ENCODE data around the gene RHBDL1.

Gene RHBDL1

GRCh38 chr16:706189-707061 is 31.0 kb downstream of the RHBDL1 start:
- TF ChIP-seq SIN3A (IDR thresholded peaks at IDR 0.05; ENCODE audit: borderline replicate concordance, insufficient read depth, low read length) (no peak), POLR2AphosphoS5 (IDR thresholded peaks at IDR 0.05; ENCODE audit: low read depth, low read length) (no peak), FOXP2 (optimal IDR thresholded peaks at IDR 0.05; ENCODE audit: borderline replicate concordance, extremely low read depth, extremely low read length, insufficient read depth) (no peak)

GRCh38 chr16:707062-707538 is 31.6 kb downstream of the RHBDL1 start:
- no peak for TF ChIP-seq FOXP2 (optimal IDR thresholded peaks at IDR 0.05; ENCODE audit: borderline replicate concordance, extremely low read depth, extremely low read length, insufficient read depth)
- no peak for TF ChIP-seq POLR2AphosphoS5 (IDR thresholded peaks at IDR 0.05; ENCODE audit: low read depth, low read length)
- TF ChIP-seq, protein P1, sequence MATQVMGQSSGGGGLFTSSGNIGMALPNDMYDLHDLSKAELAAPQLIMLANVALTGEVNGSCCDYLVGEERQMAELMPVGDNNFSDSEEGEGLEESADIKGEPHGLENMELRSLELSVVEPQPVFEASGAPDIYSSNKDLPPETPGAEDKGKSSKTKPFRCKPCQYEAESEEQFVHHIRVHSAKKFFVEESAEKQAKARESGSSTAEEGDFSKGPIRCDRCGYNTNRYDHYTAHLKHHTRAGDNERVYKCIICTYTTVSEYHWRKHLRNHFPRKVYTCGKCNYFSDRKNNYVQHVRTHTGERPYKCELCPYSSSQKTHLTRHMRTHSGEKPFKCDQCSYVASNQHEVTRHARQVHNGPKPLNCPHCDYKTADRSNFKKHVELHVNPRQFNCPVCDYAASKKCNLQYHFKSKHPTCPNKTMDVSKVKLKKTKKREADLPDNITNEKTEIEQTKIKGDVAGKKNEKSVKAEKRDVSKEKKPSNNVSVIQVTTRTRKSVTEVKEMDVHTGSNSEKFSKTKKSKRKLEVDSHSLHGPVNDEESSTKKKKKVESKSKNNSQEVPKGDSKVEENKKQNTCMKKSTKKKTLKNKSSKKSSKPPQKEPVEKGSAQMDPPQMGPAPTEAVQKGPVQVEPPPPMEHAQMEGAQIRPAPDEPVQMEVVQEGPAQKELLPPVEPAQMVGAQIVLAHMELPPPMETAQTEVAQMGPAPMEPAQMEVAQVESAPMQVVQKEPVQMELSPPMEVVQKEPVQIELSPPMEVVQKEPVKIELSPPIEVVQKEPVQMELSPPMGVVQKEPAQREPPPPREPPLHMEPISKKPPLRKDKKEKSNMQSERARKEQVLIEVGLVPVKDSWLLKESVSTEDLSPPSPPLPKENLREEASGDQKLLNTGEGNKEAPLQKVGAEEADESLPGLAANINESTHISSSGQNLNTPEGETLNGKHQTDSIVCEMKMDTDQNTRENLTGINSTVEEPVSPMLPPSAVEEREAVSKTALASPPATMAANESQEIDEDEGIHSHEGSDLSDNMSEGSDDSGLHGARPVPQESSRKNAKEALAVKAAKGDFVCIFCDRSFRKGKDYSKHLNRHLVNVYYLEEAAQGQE (IDR thresholded peaks at IDR 0.05; ENCODE audit: insufficient read depth in 1 of 2, low read depth in 2 of 2, low read length in 2 of 2) = no peak
- no peak for TF ChIP-seq TAF1 (IDR thresholded peaks at IDR 0.05; ENCODE audit: borderline replicate concordance, insufficient read depth, low read length)
- no peak for TF ChIP-seq SIN3A (IDR thresholded peaks at IDR 0.05; ENCODE audit: borderline replicate concordance, insufficient read depth, low read length)

GRCh38 chr16:708019-708418 is 32.5 kb downstream of the RHBDL1 start:
- no peak for TF ChIP-seq TAF1 (IDR thresholded peaks at IDR 0.05; ENCODE audit: borderline replicate concordance, insufficient read depth, low read length)
- no peak for TF ChIP-seq FOXP2 (optimal IDR thresholded peaks at IDR 0.05; ENCODE audit: borderline replicate concordance, extremely low read depth, extremely low read length, insufficient read depth)
- TF ChIP-seq, protein P1 (IDR thresholded peaks at IDR 0.05; ENCODE audit: insufficient read depth in 1 of 2, low read depth in 2 of 2, low read length in 2 of 2) = no peak
- TF ChIP-seq SIN3A (IDR thresholded peaks at IDR 0.05; ENCODE audit: borderline replicate concordance, insufficient read depth, low read length) = no peak
- no peak for TF ChIP-seq POLR2AphosphoS5 (IDR thresholded peaks at IDR 0.05; ENCODE audit: low read depth, low read length)

DNA sequence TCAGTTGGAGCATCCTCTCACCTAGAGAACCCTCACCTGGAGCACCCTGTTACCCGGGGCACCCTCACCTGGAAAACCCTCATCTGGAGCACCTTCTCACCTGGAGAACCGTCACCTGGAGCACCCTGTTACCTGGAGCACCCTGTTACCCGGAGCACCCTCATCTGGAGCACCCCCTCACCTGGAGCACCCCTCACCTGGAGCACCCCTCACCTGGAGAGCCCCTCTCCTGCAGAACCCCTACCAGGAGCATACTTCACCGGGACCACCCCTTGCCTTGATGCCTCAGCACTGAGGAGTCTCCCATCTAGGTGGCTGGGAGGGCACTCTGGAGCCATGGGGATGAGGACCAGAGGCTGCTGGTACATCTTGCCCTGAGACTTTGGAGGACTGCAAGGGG is 33.5 kb downstream of the RHBDL1 start:
- TF ChIP-seq POLR2AphosphoS5 (IDR thresholded peaks at IDR 0.05; ENCODE audit: low read depth, low read length) = no peak

- TF ChIP-seq SIN3A (IDR thresholded peaks at IDR 0.05; ENCODE audit: borderline replicate concordance, insufficient read depth, low read length) (no peak), FOXP2 (optimal IDR thresholded peaks at IDR 0.05; ENCODE audit: borderline replicate concordance, extremely low read depth, extremely low read length, insufficient read depth) (no peak), TAF1 (IDR thresholded peaks at IDR 0.05; ENCODE audit: borderline replicate concordance, insufficient read depth, low read length) (no peak), POLR2AphosphoS5 (IDR thresholded peaks at IDR 0.05; ENCODE audit: low read depth, low read length) (no peak)
- TF ChIP-seq, protein P1 (IDR thresholded peaks at IDR 0.05; ENCODE audit: insufficient read depth in 1 of 2, low read depth in 2 of 2, low read length in 2 of 2) = no peak
Measured at GRCh38 chr16:709566-710499, 34.4 kb downstream of the RHBDL1 start.

Measured in PFSK-1 (cell line).